GM10266 (cell line): Measurements from ENCODE around the gene ADAT3.
"Not testable (repeated sequence)": the region's sequence is repeated elsewhere in the genome, so short reads cannot be mapped to it uniquely, and the experiment has no call there.

ENCODE experiments used
- DNase-seq: peaks from one replicate; pipeline ENCODE4 v3.0.0; 2012; ENCODE audit errors: extremely low spot score
- CTCF ChIP-seq: IDR thresholded peaks from 2 replicates; pipeline ENCODE4 v1.5.1; 2012; ENCODE audit warnings: mild to moderate bottlenecking, low read depth; ENCODE audit not compliant: control insufficient read depth, insufficient read depth; ENCODE audit errors: missing control alignments

ADAT3 gene

GRCh38 chr19:1875646-1876495 is 29.3 kb upstream of the ADAT3 start:
- peak; percentile 12 for TF ChIP-seq CTCF
- peak; percentile 95 for DNase-seq

GRCh38 chr19:1876496-1877279 is 28.5 kb upstream of the ADAT3 start:
- DNase-seq, result not testable (repeated sequence)

- DNase-seq, result not testable (repeated sequence)
These were observed 27.9 kb upstream of the ADAT3 start for GRCh38 chr19:1877280-1877660.

- not testable (repeated sequence) for DNase-seq
These were observed 26.6 kb upstream of the ADAT3 start for GRCh38 chr19:1878583-1878982.

GRCh38 chr19:1879982-1880381 is 25.2 kb upstream of the ADAT3 start:
- not testable (repeated sequence) for DNase-seq

- no peak for DNase-seq
- TF ChIP-seq CTCF, result no peak
These were observed 24.4 kb upstream of the ADAT3 start for GRCh38 chr19:1880611-1881392.

- DNase-seq, result not testable (repeated sequence)
These were observed 23.7 kb upstream of the ADAT3 start for GRCh38 chr19:1881393-1882088.

GRCh38 chr19:1882089-1882785 is 23.0 kb upstream of the ADAT3 start:
- TF ChIP-seq CTCF, result no peak
- DNase-seq, result peak; percentile 49

GRCh38 chr19:1882786-1883692 is 22.2 kb upstream of the ADAT3 start:
- no peak for DNase-seq
- TF ChIP-seq CTCF, result no peak
